PC-9 (cell line): ENCODE measurements around the gene EPHB1.

ENCODE experiments used
- EZH2 ChIP-seq: fragments of 200-600 bp; sonication (generic); IDR thresholded peaks from 2 replicates; pipeline ENCODE4 v1.8.0; 2017; ENCODE audit warnings: antibody characterized with exemption, low read depth
- TF ChIP-seq, protein P1 (sequence below): fragments of 200-600 bp; sonication (generic); conservative IDR thresholded peaks from 2 replicates; pipeline ENCODE4 v1.6.1; 2017; ENCODE audit warnings: mixed run types, antibody characterized with exemption, mild to moderate bottlenecking, moderate library complexity

DNA sequence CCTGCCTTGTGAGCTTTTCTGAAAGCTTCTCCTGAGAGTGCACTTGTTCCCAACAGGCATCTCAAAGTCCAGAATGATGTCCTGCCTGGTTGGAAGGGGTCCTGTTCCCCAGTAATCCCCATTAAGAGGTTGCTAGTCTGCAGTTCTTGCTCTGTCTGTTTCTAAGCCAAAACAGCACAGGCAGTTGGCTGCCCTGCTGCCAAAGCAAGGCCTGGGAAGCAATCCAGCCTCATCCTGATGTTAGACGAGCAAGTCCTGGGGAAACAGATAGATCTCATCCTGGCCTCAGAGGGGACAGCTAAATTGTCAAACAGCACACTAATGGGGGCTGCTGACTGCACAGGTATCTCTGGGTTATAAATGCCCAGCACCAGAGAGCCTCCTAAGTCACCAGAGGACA, 198.0 kb downstream of the EPHB1 start:
- TF ChIP-seq, protein P1, sequence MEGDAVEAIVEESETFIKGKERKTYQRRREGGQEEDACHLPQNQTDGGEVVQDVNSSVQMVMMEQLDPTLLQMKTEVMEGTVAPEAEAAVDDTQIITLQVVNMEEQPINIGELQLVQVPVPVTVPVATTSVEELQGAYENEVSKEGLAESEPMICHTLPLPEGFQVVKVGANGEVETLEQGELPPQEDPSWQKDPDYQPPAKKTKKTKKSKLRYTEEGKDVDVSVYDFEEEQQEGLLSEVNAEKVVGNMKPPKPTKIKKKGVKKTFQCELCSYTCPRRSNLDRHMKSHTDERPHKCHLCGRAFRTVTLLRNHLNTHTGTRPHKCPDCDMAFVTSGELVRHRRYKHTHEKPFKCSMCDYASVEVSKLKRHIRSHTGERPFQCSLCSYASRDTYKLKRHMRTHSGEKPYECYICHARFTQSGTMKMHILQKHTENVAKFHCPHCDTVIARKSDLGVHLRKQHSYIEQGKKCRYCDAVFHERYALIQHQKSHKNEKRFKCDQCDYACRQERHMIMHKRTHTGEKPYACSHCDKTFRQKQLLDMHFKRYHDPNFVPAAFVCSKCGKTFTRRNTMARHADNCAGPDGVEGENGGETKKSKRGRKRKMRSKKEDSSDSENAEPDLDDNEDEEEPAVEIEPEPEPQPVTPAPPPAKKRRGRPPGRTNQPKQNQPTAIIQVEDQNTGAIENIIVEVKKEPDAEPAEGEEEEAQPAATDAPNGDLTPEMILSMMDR: no peak
- no peak for TF ChIP-seq EZH2
